CD4-positive, alpha-beta T cell treated with Interleukin-17A for 4 hours (primary cell): ENCODE data around the gene FSCN2.
"Not testable (repeated sequence)": the region's sequence is repeated elsewhere in the genome, so short reads cannot be mapped to it uniquely, and the experiment has no call there.

Source experiments
- DNase-seq: peaks from one replicate; pipeline ENCODE4 v3.0.0-alpha.2; 2020; ENCODE audit warnings: mixed read lengths

Gene FSCN2

DNA sequence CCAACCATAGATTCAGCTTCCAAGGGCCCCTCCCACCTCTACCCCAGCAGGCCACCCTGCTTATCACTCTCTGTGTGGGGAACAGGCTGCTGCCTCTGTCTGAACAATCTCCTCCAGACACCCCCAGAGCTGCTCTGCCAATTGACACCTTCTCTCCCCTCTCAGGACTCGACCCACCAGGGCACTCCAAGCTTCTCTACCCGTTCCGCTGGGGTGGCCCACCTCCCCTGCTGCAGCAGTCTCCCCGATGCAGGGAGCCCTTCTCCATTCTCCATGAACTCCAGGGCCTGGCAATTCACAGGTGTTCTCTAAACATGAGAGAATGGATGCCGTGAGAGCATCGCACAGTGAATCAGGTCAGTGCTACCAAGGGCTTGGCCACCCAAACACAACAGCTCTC, 52.3 kb downstream of the FSCN2 start:
- no peak for DNase-seq

DNA sequence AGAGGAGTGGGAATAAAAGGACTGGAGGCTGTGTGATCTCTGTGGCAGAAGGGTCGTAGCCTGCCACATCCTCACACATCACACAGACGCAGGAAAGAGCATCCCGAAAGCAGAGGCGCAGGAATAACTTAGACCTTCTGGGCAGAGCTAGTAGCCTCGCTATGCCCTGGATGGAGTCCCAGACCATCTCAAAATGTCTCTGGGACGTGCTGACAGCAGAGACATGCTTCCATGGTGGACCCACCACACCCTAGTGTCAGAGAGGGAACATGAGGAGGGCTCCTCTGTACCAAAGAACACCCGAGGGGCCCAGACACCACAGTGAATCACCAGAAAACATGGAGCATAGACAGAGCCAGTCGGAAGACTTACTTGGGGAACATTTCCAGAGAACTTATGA, 53.6 kb downstream of the FSCN2 start:
- no peak for DNase-seq

DNA sequence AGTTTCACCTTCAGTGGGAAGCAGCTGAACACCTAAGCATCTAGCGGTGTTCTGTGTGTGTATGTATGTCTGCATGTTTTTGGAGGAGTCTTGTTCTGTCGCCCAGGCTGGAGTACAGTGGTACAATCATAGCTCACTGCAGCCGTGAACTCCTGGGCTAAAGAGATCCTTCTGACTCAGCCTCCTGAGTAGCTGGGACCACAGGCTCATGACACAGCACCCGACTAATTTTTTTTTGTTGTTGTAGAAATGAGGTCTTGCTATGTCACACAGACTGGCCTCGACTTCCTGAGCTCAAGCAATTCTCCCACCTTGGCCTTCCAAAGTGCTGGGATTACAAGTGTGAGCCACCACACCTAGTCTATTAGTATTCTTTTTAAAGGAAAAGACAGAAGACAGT, 54.2 kb downstream of the FSCN2 start:
- no peak for DNase-seq

DNA sequence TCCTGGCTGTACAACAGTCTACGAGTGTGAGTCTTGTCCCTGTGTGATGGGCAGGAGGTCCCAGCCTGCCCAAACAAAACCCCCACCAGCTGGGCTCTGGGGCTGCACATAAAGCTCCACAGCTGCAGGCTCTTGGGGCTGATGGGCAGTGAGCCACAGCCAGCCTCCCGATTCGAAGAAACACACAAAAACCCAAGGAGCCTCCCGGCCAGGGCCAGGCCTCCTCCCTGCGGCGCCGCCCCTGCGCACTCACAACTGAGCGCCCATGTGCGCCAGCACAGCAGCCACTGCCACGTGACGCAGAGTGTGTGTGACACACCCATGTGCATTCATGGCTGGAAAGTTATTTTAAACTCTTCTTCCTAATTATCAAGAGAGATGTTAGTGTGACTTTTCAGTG, 54.6 kb downstream of the FSCN2 start:
- DNase-seq, result no peak

GRCh38 chr17:81583589-81584342, 55.6 kb downstream of the FSCN2 start:
- no peak for DNase-seq

GRCh38 chr17:81584771-81585170, 56.6 kb downstream of the FSCN2 start:
- DNase-seq, result not testable (repeated sequence)

DNA sequence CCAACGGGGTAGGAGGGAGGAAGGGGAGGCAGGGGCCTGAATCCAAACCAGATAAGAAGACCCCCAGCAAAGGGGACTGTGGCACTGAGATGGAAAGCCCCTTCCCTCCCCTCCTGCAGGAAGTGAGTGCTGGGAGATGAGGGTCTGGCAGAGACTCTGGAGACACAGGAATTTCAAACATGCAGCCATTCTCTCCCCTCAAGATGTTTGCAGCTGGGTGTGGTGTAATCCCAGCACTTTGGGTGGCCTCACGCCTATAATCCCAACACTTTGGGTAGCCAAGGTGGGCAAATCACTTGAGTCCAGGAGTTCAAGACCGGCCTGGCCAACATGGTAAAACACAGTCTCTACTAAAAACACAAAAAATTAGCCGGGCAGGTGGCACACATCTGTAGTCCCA, 57.9 kb downstream of the FSCN2 start:
- DNase-seq, result no peak
